Kidney (tissue), 14 donors: ENCODE measurements around the gene FAAP100. TPM values are rescaled to one million over a fixed set of nuclear protein-coding genes. Genes with fewer than 3 reads are reported as not detected.

ENCODE experiments used
- DNase-seq, 5 donors: peaks; one replicate each; pipeline ENCODE4 v3.0.0-alpha.2; 2013 to 2020
- FAIRE-seq: peaks from 2 replicates; lab custom pipeline; 2012; peaks lifted over from hg19 to GRCh38; lab: Jason Lieb, UNC
- H3K27ac ChIP-seq, 2 donors: one replicate each; pipeline ENCODE4 v1.7.0; 2013; ENCODE audit warnings: low read depth in 2 of 2, low read length in 2 of 2, inconsistent platforms in 1 of 2
- H3K27me3 ChIP-seq: one replicate; pipeline ENCODE4 v1.7.1; 2013; ENCODE audit warnings: low read length, inconsistent platforms; ENCODE audit not compliant: control insufficient read depth, insufficient read depth
- H3K36me3 ChIP-seq, 3 donors: one replicate each; pipeline versions ENCODE4 v1.7.0 to v1.7.1; 2013; ENCODE audit warnings: low read length in 3 of 3, control low read depth in 1 of 3, inconsistent platforms in 1 of 3; ENCODE audit not compliant: insufficient read depth in 3 of 3, control insufficient read depth in 2 of 3
- H3K4me1 ChIP-seq, 3 donors: one replicate each; pipeline versions ENCODE4 v1.7.0 to v1.7.1; 2013; ENCODE audit warnings: low read length in 3 of 3, inconsistent platforms in 1 of 3, low read depth in 1 of 3; ENCODE audit not compliant: control insufficient read depth in 2 of 3, insufficient read depth in 2 of 3
- H3K4me3 ChIP-seq, 3 donors: one replicate each; pipeline versions ENCODE4 v1.7.0 to v1.8.1; 2013; ENCODE audit warnings: low read length in 3 of 3, control low read depth in 1 of 3, inconsistent platforms in 1 of 3
- H3K9ac ChIP-seq, 3 donors: one replicate each; pipeline versions ENCODE4 v1.7.0 to v1.7.1; 2013; ENCODE audit warnings: low read length in 3 of 3, control low read depth in 1 of 3, inconsistent platforms in 1 of 3
- H3K9me3 ChIP-seq, 3 donors: one replicate each; pipeline versions ENCODE4 v1.7.0 to v1.7.1; 2013; ENCODE audit warnings: low read length in 3 of 3, control low read depth in 1 of 3, inconsistent platforms in 1 of 3; ENCODE audit not compliant: control insufficient read depth in 2 of 3, insufficient read depth in 1 of 3
- intact Hi-C: fragments of 100-400 bp; cut with DNase I; formaldehyde crosslinking; loops from one replicate; pipeline ENCODE4 v1.11.1; 2022
- polyA plus RNA-seq: library from polyadenylated mRNA; stranded (reverse); fragments of 350-450 nt; fragmentation: Illumina TruSeq; extraction: RNeasy Lipid Tissue Mini Kit (QIAGEN cat#74804); gene quantifications from one replicate; pipeline ENCODE4 v1.2.3, GENCODE V29; 2014; ENCODE audit warnings: low read depth, low replicate concordance; ENCODE audit not compliant: insufficient read depth
- total RNA-seq: library from RNA; stranded (reverse); fragmentation: NEBNext Ultra II Directional; extraction: Animal tissue kit (Norgen Biotek cat#: 25700); gene quantifications from one replicate; pipeline ENCODE4 v1.2.1, GENCODE V29; 2021
- TF ChIP-seq, protein P1 (sequence below): IDR thresholded peaks from 3 replicates; pipeline ENCODE4 v1.5.1; 2012; ENCODE audit warnings: mild to moderate bottlenecking, moderate library complexity, borderline replicate concordance; ENCODE audit not compliant: insufficient read depth; ENCODE audit errors: extremely low read depth
- donor health status: control.
- donor health status: control.
- donor health status: control.
- donor health status: control.
- donor health status: control.
- donor health status: DM: yes; HTN: yes; CAD: no.
- donor health status: Normal renal cell carcinoma (clear cell type).

Gene FAAP100
- total and polyA plus RNA-seq, 2 donors from 2014 or later = 13.2 to 28.6 TPM

DNA sequence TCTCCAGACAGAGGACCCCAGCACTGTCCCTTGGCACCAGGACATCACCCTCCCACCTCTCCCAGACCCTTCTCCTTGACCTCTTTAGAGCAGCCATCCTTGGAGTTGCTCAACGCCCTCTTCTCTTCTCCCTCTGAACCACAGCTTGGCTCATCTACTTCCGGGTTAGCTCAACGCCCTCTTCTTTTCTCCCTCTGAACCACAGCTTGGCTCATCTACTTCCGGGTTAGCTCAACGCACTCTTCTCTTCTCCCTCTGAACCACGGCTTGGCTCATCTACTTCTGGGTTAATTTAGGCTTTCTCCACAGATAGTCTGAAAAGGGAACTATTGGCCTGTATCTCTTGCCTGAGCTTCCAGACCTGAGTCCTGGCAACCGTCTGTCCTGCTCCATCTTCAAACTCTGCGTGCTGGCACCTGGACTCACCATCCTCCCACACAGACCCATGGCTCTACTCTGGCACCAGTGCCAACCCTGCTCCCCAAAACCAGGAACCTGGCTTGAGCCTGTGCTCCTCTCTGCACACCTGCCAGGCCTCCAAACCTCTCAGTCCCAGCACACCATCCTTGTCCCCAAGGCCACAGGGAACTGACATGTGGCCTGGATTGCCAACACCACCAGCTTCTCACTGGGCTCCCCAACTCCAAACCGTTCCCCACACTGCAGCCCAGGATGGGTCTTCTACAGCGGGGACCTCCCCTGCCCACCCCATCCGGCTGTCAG is 25.3 kb upstream of the FAAP100 start:
- Histone ChIP-seq H3K4me1 (peaks cover 0 to 7% (median 0%) of the 10 kb centered on the region in 3 donors), H3K9me3 (no peaks in the 10 kb centered on the region), H3K27ac (no peak overlapping the region), H3K9ac (no peak overlapping the region), H3K27me3 (no peaks in the 10 kb centered on the region), H3K36me3 (peaks cover 3 to 27% (median 19%) of the 10 kb centered on the region in 3 donors), H3K4me3 (no peak overlapping the region)
- FAIRE-seq = no peak
- peak in 1 of 5 donors; percentile 37 for DNase-seq
- intact Hi-C loops = no loop called here
- TF ChIP-seq, protein P1, sequence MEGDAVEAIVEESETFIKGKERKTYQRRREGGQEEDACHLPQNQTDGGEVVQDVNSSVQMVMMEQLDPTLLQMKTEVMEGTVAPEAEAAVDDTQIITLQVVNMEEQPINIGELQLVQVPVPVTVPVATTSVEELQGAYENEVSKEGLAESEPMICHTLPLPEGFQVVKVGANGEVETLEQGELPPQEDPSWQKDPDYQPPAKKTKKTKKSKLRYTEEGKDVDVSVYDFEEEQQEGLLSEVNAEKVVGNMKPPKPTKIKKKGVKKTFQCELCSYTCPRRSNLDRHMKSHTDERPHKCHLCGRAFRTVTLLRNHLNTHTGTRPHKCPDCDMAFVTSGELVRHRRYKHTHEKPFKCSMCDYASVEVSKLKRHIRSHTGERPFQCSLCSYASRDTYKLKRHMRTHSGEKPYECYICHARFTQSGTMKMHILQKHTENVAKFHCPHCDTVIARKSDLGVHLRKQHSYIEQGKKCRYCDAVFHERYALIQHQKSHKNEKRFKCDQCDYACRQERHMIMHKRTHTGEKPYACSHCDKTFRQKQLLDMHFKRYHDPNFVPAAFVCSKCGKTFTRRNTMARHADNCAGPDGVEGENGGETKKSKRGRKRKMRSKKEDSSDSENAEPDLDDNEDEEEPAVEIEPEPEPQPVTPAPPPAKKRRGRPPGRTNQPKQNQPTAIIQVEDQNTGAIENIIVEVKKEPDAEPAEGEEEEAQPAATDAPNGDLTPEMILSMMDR = no peak

DNA sequence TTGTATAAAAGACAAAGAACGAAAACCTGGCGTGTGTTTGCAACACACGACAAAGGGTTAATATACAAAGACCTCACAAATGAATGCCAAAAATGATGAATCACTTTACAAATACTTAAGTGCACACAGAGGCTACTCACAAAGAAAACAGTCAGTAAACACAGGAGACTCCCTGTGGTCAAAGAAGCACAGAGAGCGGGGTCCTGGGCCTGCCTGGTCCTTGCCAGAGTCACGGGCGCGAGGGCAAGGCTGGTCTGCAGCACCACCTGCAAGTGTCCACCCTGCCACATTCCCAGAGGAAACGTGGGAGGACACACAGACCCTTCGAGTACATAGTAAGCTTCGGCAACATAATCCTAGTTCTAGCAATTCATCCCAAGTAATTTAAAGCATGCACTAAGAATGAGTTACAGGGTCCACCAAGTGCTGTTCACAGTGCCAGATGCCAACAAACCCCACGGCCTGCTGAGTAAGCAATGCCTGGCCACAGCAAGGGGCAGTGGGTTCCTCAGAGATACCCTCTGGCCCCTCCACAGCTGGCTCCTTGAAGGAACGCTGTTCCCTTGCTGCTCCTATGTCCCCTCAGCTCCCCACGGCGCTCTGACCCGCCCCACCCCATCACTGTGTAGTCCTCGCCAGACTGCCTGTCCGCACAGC is 24.6 kb upstream of the FAAP100 start:
- Histone ChIP-seq H3K4me1 (peaks cover 0 to 7% (median 0%) of the 10 kb centered on the region in 3 donors), H3K36me3 (peaks cover 2 to 22% (median 14%) of the 10 kb centered on the region in 3 donors), H3K27me3 (no peaks in the 10 kb centered on the region), H3K4me3 (no peak overlapping the region), H3K9ac (no peak overlapping the region), H3K27ac (no peak overlapping the region), H3K9me3 (no peaks in the 10 kb centered on the region)
- DNase-seq (peak in 3 of 5 donors; percentile 40 to 67 (median 51)), FAIRE-seq (no peak)
- TF ChIP-seq, protein P1 = no peak
- intact Hi-C loops = no loop called here

DNA sequence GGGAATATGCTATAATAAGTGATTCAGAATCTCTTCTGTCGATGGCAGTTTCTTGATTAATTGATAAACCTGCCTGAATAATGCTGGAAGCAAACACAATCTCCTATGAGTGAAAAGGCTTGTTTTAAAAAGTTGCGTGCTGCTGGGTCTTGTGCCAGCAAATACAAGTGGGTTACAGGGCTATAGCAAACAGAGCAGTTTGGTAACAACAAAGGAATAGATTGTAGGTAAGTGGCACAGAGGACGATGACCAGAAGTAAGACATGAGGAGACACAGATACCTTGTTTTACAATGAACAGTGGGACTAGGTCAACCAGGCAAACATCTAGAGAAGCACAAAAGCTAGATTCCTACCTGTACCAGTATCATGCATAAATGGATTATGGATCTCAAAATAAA is 23.7 kb upstream of the FAAP100 start:
- Histone ChIP-seq H3K27me3 (no peaks in the 10 kb centered on the region), H3K4me3 (no peak overlapping the region), H3K36me3 (peaks cover 4 to 26% (median 23%) of the 10 kb centered on the region in 3 donors), H3K9ac (no peak overlapping the region), H3K27ac (no peak overlapping the region), H3K4me1 (peaks cover 0 to 7% (median 0%) of the 10 kb centered on the region in 3 donors), H3K9me3 (no peaks in the 10 kb centered on the region)
- DNase-seq (no peak), FAIRE-seq (no peak)
- intact Hi-C loops = no loop called here
- TF ChIP-seq, protein P1 = no peak
